Liver (tissue), 9 donors: ENCODE data around the gene TMEM39B. TPM values are rescaled to one million over a fixed set of nuclear protein-coding genes. Genes with fewer than 3 reads are reported as not detected.

ENCODE experiments used
- DNase-seq: peaks from one replicate; pipeline ENCODE4 v3.0.0-alpha.2; 2017; ENCODE audit warnings: low spot score
- H3K27ac ChIP-seq, 2 donors: one replicate each; pipeline ENCODE4 v1.7.0; 2013; ENCODE audit warnings: inconsistent platforms in 2 of 2, low read length in 2 of 2, control low read depth in 1 of 2, low read depth in 1 of 2, mild to moderate bottlenecking in 1 of 2
- H3K27me3 ChIP-seq, 4 donors: one replicate each; pipeline versions ENCODE4 v1.6.1 to v1.7.0; 2013; ENCODE audit warnings: low read length in 3 of 4, inconsistent platforms in 1 of 4, mild to moderate bottlenecking in 1 of 4, moderate library complexity in 1 of 4; ENCODE audit not compliant: control insufficient read depth in 4 of 4, insufficient read depth in 4 of 4
- H3K36me3 ChIP-seq, 4 donors: one replicate each; pipeline versions ENCODE4 v1.6.1 to v1.7.0; 2013; ENCODE audit warnings: low read length in 3 of 4, mild to moderate bottlenecking in 3 of 4, low read depth in 1 of 4, moderate library complexity in 1 of 4; ENCODE audit not compliant: control insufficient read depth in 4 of 4, insufficient read depth in 3 of 4
- H3K4me1 ChIP-seq, 4 donors: one replicate each; pipeline versions ENCODE4 v1.6.1 to v1.7.0; 2013; ENCODE audit warnings: low read length in 3 of 4, mild to moderate bottlenecking in 3 of 4, moderate library complexity in 1 of 4; ENCODE audit not compliant: control insufficient read depth in 4 of 4, insufficient read depth in 4 of 4
- H3K4me3 ChIP-seq, 3 donors: one replicate each; pipeline versions ENCODE4 v1.6.1 to v1.7.0; 2013; ENCODE audit warnings: low read length in 3 of 3, control low read depth in 1 of 3, low read depth in 1 of 3, mild to moderate bottlenecking in 1 of 3
- H3K9ac ChIP-seq, 2 donors: one replicate each; pipeline ENCODE4 v1.7.0; 2013; ENCODE audit warnings: low read length in 2 of 2, mild to moderate bottlenecking in 2 of 2, moderate library complexity in 2 of 2, control low read depth in 1 of 2, low read depth in 1 of 2
- H3K9me3 ChIP-seq, 4 donors: one replicate each; pipeline versions ENCODE4 v1.6.1 to v1.7.0; 2013; ENCODE audit warnings: low read length in 3 of 4; ENCODE audit not compliant: control insufficient read depth in 4 of 4
- EGR1 ChIP-seq, 2 donors: IDR thresholded peaks; 2 replicates each; pipeline ENCODE4 v1.6.1; 2016 to 2018; ENCODE audit warnings: antibody characterized with exemption in 2 of 2, low read depth in 2 of 2
- FOXA1 ChIP-seq: IDR thresholded peaks from 2 replicates; pipeline ENCODE4 v1.6.1; 2016; ENCODE audit warnings: antibody characterized with exemption
- FOXA2 ChIP-seq: IDR thresholded peaks from 2 replicates; pipeline ENCODE4 v1.6.1; 2016; ENCODE audit warnings: antibody characterized with exemption
- GABPA ChIP-seq, 2 donors: IDR thresholded peaks in 1 of 2; conservative IDR thresholded peaks in 1 of 2; 2 replicates each; pipeline ENCODE4 v1.6.1; 2016; ENCODE audit warnings: antibody characterized with exemption in 2 of 2, mild to moderate bottlenecking in 1 of 2, moderate library complexity in 1 of 2
- HNF4A ChIP-seq, 2 donors: conservative IDR thresholded peaks; 2 replicates each; pipeline ENCODE4 v1.6.1; 2016; ENCODE audit warnings: antibody characterized with exemption in 2 of 2, mild to moderate bottlenecking in 2 of 2
- HNF4G ChIP-seq: IDR thresholded peaks from 2 replicates; pipeline ENCODE4 v1.6.1; 2016; ENCODE audit warnings: antibody characterized with exemption
- JUND ChIP-seq, 2 donors: IDR thresholded peaks; 2 replicates each; pipeline ENCODE4 v1.6.1; 2016; ENCODE audit warnings: antibody characterized with exemption in 2 of 2
- MAX ChIP-seq: IDR thresholded peaks from 2 replicates; pipeline ENCODE4 v1.6.1; 2016; ENCODE audit warnings: antibody characterized with exemption
- NR2F2 ChIP-seq: IDR thresholded peaks from 2 replicates; pipeline ENCODE4 v1.6.1; 2016; ENCODE audit warnings: antibody characterized with exemption
- RAD21 ChIP-seq, 2 donors: IDR thresholded peaks; 2 replicates each; pipeline ENCODE4 v1.6.1; 2016; ENCODE audit warnings: antibody characterized with exemption in 2 of 2, mild to moderate bottlenecking in 2 of 2
- RXRA ChIP-seq, 2 donors: IDR thresholded peaks; 2 replicates each; pipeline ENCODE4 v1.6.1; 2017 to 2018; ENCODE audit warnings: antibody characterized with exemption in 2 of 2, mild to moderate bottlenecking in 1 of 2
- SP1 ChIP-seq: IDR thresholded peaks from 2 replicates; pipeline ENCODE4 v1.6.1; 2018; ENCODE audit warnings: antibody characterized with exemption, mild to moderate bottlenecking
- TAF1 ChIP-seq: conservative IDR thresholded peaks from 2 replicates; pipeline ENCODE4 v1.6.1; 2016; ENCODE audit warnings: antibody characterized with exemption, mild to moderate bottlenecking
- YY1 ChIP-seq: IDR thresholded peaks from 2 replicates; pipeline ENCODE4 v1.6.1; 2016; ENCODE audit warnings: antibody characterized with exemption, mild to moderate bottlenecking
- WGBS: extraction: QIAGEN DNeasy Blood & Tissue Kit; methylation state at CpG from one replicate; pipeline ENCODE4 v1.1.7; 2013; 5-methylcytosine and 5-hydroxymethylcytosine counted together
- polyA plus RNA-seq, 2 donors: library from polyadenylated mRNA; stranded (reverse) in 1 of 2; unstranded in 1 of 2; fragments of 200-250 nt in 1 of 2; fragments of >200 nt in 1 of 2; fragmentation: Nextera tagmentation in 1 of 2; extraction: Ambion mirVana in 1 of 2; gene quantifications; one replicate each; pipeline versions ENCODE4 v1.2.1 to v1.2.3, GENCODE V29; 2013 to 2015
- total RNA-seq, 2 donors: library from RNA; depleted of rRNA; stranded (reverse); fragments of >200 nt; gene quantifications; one replicate each; pipeline ENCODE4 v1.2.3, GENCODE V29; 2014
- TF ChIP-seq, protein P1 (sequence below): fragments of 150-350 bp; IDR thresholded peaks from 2 replicates; pipeline ENCODE4 v1.5.1; 2017; ENCODE audit warnings: improper control_type of control experiment, low read depth, low read length; ENCODE audit not compliant: missing input control
- TF ChIP-seq, protein P2 (sequence below): IDR thresholded peaks from 2 replicates; pipeline ENCODE4 v1.6.1; 2016; ENCODE audit warnings: antibody characterized with exemption
- TF ChIP-seq, protein P3 (sequence below): IDR thresholded peaks from 2 replicates; pipeline ENCODE4 v1.6.1; 2016; ENCODE audit warnings: antibody characterized with exemption, mild to moderate bottlenecking
- TF ChIP-seq, protein P4 (sequence below): IDR thresholded peaks from 2 replicates; pipeline ENCODE4 v1.6.1; 2016; ENCODE audit warnings: antibody characterized with exemption
- donor health status: healthy.
- donor health status: healthy.
- donor health status: healthy.
- donor health status: healthy.
- donor health status: healthy.

TMEM39B gene
- total and polyA plus RNA-seq, 4 donors, result 3.0 to 8.1 (median 5.9) TPM

DNA sequence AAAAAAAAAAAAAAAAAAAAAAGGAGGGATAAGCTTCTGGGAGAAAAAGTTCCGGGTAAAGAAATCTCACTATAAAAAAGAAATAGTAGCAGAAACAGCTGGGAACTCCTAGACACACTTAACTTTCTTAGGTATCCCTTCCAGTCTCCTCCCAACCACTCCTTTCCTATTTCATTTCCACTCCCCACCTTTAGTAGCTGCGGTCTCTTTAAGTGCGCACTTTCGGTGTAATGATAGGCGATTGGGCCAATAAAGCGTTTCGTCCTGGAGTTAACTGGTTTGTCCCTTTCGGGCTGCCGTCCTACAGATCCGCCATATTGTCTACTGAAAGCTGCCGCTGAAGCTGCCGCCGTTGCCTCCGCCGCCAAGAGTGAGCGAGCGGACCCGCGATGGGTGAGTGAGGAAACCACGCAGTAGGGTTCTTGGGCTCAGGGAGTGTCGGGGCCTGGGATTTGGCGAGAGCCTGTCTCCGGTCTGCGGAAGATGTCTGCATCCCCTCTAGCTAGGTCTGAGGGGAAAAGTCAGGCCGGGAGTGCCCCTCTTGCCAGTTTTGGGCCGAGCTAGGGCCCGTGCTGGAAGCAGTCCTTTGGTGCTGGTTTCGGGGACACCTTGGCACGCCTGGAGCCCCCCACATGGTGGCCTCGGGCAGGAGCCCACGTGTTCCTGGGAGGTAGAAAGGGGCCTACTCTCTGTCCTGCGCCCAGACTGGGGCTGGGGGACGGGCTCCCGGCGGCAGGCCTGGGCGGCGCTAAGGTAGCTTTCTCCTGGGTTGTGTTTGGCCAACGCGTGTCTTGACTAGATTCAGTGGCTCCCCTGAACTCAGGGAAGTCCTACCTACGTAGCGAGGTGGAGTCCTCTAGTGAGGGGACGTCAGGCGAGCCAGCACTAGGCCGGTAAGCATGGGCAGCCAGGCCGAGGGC, 35.3 kb downstream of the TMEM39B start, which contains the start of gene KPNA6:
KPNA6 (plus strand) TSS at position 315 of the 920 bp plus-strand sequence; CDS start at position 390, 75 bp downstream.
- peak within 1 kb of the TSS; percentile 92 to 95 for H3K27ac ChIP-seq
- WGBS, result under 1% methylated on average over 45 of the region's 45 CpGs
- peaks cover 3 to 28% (median 17%) of the 10 kb centered on the region in 4 donors for H3K4me1 ChIP-seq
- DNase-seq, result peak; percentile 95
- peak within 1 kb of the TSS; percentile 73 to 83 for H3K9ac ChIP-seq
- H3K9me3 ChIP-seq, result no peaks in the 10 kb centered on the region
- TF ChIP-seq, protein P1, sequence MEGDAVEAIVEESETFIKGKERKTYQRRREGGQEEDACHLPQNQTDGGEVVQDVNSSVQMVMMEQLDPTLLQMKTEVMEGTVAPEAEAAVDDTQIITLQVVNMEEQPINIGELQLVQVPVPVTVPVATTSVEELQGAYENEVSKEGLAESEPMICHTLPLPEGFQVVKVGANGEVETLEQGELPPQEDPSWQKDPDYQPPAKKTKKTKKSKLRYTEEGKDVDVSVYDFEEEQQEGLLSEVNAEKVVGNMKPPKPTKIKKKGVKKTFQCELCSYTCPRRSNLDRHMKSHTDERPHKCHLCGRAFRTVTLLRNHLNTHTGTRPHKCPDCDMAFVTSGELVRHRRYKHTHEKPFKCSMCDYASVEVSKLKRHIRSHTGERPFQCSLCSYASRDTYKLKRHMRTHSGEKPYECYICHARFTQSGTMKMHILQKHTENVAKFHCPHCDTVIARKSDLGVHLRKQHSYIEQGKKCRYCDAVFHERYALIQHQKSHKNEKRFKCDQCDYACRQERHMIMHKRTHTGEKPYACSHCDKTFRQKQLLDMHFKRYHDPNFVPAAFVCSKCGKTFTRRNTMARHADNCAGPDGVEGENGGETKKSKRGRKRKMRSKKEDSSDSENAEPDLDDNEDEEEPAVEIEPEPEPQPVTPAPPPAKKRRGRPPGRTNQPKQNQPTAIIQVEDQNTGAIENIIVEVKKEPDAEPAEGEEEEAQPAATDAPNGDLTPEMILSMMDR, result no peak
- TF ChIP-seq MAX (peak; percentile 70), RAD21 (IDR thresholded peaks at IDR 0.05) (peak in 1 of 2 donors; percentile 40), FOXA2 (peak; percentile 45), NR2F2 (no peak), RXRA (IDR thresholded peaks at IDR 0.05) (peak; percentile 4 to 46), GABPA (IDR thresholded peaks at IDR 0.05 in 1 of 2, conservative IDR thresholded peaks at IDR 0.05 in 1 of 2) (no peak), TAF1 (no peak), HNF4A (conservative IDR thresholded peaks at IDR 0.05) (peak; percentile 17 to 23), YY1 (peak; percentile 99), JUND (IDR thresholded peaks at IDR 0.05) (no peak), SP1 (peak; percentile 54), FOXA1 (no peak), EGR1 (IDR thresholded peaks at IDR 0.05; ENCODE audit: low read depth in 2 of 2) (peak in 1 of 2 donors; percentile 60), HNF4G (no peak)
- TF ChIP-seq, protein P2, sequence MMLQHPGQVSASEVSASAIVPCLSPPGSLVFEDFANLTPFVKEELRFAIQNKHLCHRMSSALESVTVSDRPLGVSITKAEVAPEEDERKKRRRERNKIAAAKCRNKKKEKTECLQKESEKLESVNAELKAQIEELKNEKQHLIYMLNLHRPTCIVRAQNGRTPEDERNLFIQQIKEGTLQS, result no peak
- TF ChIP-seq, protein P3, sequence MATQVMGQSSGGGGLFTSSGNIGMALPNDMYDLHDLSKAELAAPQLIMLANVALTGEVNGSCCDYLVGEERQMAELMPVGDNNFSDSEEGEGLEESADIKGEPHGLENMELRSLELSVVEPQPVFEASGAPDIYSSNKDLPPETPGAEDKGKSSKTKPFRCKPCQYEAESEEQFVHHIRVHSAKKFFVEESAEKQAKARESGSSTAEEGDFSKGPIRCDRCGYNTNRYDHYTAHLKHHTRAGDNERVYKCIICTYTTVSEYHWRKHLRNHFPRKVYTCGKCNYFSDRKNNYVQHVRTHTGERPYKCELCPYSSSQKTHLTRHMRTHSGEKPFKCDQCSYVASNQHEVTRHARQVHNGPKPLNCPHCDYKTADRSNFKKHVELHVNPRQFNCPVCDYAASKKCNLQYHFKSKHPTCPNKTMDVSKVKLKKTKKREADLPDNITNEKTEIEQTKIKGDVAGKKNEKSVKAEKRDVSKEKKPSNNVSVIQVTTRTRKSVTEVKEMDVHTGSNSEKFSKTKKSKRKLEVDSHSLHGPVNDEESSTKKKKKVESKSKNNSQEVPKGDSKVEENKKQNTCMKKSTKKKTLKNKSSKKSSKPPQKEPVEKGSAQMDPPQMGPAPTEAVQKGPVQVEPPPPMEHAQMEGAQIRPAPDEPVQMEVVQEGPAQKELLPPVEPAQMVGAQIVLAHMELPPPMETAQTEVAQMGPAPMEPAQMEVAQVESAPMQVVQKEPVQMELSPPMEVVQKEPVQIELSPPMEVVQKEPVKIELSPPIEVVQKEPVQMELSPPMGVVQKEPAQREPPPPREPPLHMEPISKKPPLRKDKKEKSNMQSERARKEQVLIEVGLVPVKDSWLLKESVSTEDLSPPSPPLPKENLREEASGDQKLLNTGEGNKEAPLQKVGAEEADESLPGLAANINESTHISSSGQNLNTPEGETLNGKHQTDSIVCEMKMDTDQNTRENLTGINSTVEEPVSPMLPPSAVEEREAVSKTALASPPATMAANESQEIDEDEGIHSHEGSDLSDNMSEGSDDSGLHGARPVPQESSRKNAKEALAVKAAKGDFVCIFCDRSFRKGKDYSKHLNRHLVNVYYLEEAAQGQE, result peak; percentile 50
- TF ChIP-seq, protein P4, sequence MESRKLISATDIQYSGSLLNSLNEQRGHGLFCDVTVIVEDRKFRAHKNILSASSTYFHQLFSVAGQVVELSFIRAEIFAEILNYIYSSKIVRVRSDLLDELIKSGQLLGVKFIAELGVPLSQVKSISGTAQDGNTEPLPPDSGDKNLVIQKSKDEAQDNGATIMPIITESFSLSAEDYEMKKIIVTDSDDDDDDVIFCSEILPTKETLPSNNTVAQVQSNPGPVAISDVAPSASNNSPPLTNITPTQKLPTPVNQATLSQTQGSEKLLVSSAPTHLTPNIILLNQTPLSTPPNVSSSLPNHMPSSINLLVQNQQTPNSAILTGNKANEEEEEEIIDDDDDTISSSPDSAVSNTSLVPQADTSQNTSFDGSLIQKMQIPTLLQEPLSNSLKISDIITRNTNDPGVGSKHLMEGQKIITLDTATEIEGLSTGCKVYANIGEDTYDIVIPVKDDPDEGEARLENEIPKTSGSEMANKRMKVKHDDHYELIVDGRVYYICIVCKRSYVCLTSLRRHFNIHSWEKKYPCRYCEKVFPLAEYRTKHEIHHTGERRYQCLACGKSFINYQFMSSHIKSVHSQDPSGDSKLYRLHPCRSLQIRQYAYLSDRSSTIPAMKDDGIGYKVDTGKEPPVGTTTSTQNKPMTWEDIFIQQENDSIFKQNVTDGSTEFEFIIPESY, result peak; percentile 93
- no peaks in the 10 kb centered on the region for H3K36me3 ChIP-seq
- no peaks in the 10 kb centered on the region for H3K27me3 ChIP-seq
- peak within 1 kb of the TSS; percentile 85 to 92 (median 88) for H3K4me3 ChIP-seq
